AG09309 (cell line): Measurements from ENCODE around the gene SLC22A25.

Source experiments
- DNase-seq: peaks from one replicate; pipeline ENCODE4 v3.0.0-alpha.2; 2010; ENCODE audit warnings: low read depth
- H3K4me3 ChIP-seq: 2 replicates; pipeline ENCODE4 v1.5.1; 2011; ENCODE audit warnings: mild to moderate bottlenecking, low read depth, low read length, moderate library complexity; ENCODE audit not compliant: control insufficient read depth
- TF ChIP-seq, protein P1 (sequence below): IDR thresholded peaks from 2 replicates; pipeline ENCODE4 v1.5.1; 2011; ENCODE audit warnings: mild to moderate bottlenecking, low read depth, low read length, inconsistent platforms; ENCODE audit not compliant: insufficient read depth, control insufficient read depth; ENCODE audit errors: missing control alignments

SLC22A25 gene

DNA sequence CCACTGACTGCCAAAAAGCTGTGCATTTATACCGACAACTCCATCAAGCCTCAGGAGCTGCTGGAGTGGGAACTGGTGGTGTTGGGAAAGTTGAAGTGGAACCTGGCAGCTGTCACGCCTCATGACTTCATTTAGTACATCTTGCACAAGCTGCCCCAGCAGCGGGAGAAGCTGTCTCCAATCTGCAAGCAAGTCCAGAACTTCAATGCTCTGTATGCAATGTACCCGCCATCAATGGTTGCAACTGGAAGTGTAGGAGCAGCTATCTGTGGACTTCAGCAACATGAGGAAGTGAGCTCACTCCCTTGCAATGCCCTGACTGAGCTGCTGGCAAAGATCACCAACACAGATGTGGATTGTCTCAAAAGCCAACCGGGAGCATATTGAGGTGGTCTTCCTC is at the start of gene SLC22A25:
Gene SLC22A25 (minus strand): TSS at position 67 of the 400 bp plus-strand sequence. CDS start 13,947 bp downstream, outside the sequence.
- DNase-seq = no peak
- TF ChIP-seq, protein P1, sequence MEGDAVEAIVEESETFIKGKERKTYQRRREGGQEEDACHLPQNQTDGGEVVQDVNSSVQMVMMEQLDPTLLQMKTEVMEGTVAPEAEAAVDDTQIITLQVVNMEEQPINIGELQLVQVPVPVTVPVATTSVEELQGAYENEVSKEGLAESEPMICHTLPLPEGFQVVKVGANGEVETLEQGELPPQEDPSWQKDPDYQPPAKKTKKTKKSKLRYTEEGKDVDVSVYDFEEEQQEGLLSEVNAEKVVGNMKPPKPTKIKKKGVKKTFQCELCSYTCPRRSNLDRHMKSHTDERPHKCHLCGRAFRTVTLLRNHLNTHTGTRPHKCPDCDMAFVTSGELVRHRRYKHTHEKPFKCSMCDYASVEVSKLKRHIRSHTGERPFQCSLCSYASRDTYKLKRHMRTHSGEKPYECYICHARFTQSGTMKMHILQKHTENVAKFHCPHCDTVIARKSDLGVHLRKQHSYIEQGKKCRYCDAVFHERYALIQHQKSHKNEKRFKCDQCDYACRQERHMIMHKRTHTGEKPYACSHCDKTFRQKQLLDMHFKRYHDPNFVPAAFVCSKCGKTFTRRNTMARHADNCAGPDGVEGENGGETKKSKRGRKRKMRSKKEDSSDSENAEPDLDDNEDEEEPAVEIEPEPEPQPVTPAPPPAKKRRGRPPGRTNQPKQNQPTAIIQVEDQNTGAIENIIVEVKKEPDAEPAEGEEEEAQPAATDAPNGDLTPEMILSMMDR = no peak
- H3K4me3 ChIP-seq = no peak within 1 kb of the TSS

DNA sequence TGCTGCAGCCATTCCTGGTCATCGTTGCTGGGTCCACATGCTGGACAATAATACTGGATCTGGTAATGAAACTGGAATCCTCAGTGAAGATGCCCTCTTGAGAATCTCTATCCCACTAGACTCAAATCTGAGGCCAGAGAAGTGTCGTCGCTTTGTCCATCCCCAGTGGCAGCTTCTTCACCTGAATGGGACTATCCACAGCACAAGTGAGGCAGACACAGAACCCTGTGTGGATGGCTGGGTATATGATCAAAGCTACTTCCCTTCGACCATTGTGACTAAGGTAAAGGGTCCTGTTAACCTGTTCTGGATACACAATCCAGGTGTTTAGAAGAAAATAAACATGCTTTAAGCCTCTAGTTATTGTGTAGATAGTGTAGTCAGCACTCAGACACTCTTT is 46.9 kb upstream of the SLC22A25 start:
- no peak for DNase-seq
- H3K4me3 ChIP-seq = no peak overlapping the region
- TF ChIP-seq, protein P1 = no peak

DNA sequence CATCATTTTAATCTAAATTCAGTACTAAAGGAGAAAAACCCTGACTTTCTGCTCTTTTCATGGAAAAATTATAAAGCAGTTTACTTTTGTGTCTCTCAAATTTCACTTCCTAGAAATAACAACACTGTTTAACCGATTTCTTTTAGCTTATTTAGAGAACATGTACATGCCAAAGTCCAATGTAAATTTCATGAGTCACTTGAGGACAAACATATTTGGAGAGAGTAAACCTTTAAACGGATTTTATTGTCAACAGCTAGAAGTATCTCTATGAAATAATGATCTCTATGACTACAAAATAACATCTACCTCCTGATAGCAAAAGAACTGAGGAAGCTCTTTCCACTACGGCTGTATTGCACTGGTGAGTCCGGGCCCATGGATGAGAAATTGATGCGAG is 46.3 kb upstream of the SLC22A25 start:
- H3K4me3 ChIP-seq = no peak overlapping the region
- no peak for DNase-seq
- TF ChIP-seq, protein P1 = no peak

DNA sequence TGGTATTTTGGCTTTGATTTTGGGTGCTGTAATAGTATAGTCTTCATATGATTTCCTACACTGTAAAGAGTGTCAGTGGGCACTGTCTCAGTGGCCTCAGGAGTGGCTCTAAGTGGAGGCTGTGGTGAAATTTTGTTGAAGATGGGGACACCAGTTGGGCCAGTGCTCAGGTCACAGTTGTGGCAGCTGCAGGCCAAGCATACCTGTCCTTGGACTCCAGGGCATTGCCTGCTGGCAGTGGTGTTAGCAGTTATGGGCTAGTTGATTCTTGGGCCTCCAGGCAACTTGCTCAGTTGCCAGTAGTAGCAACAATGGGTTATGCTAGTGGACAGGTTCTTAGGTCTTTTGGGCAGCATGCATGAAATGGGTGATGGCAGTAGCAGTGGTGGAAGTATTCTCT is 39.2 kb upstream of the SLC22A25 start:
- TF ChIP-seq, protein P1 = no peak
- no peak for DNase-seq
- no peak overlapping the region for H3K4me3 ChIP-seq

DNA sequence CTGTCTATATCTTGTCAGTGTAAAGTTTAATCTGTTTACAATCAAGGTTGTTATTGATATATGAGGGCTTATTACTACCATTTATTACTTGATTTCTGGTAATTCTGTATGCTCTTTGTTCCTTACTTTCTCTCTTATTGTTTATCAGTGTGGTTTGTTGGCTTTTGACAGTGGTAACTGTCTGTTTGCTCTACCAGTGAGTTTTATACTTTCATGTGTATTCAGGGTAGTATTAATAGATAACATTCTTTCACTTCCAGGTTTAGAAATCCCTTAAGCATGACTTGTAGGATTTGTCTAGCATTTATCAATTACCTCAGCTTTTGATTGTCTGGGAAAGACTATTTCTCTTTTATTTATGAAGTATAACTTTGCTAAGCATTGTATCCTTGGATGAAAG is 37.5 kb upstream of the SLC22A25 start:
- DNase-seq = no peak
- TF ChIP-seq, protein P1 = no peak
- no peak overlapping the region for H3K4me3 ChIP-seq

DNA sequence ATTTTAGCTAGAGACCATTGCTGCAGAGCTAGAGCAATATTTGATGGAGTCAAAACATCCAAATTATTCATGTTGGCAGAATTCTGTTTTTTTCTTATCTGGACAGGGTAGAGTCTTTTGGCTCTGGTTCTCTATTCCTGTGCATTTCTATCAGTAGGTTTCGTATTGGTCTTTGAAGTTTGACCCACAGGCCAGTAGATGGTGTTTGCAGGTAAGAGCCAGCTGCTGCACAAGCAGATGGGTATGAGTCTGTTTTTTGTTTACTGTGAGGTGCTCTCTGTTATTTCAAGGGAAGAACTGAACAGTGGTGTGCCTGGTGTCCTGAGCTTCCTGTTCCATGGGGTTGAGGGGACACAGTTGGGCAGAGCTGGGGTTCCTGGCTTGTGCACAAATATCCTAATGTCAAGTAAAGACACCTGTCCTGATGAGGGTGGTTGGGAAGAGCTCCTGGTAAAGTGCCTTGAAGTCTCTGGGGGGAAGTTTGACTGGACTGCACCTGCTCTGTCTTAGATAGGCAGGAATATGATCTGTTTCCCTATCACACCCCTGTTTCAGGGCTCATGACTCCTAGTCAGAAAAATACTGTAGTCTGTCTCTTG is 34.0 kb upstream of the SLC22A25 start:
- no peak for DNase-seq
- TF ChIP-seq, protein P1 = no peak
- H3K4me3 ChIP-seq = no peak overlapping the region
